Brain microvascular endothelial cell (primary cell): ENCODE results near the gene ADM5.

ENCODE experiments used
- DNase-seq: peaks from one replicate; pipeline ENCODE4 v3.0.0-alpha.2; 2020
- H3K27ac ChIP-seq: fragments of 250-450 bp; sonication (Bioruptor Pico); 2 replicates; pipeline ENCODE4 v1.5.1; 2020; ENCODE audit warnings: mild to moderate bottlenecking, moderate library complexity
- H3K27me3 ChIP-seq: fragments of 250-450 bp; sonication (Bioruptor Pico); replicated peaks from 2 replicates; pipeline ENCODE4 v1.5.1; 2020; ENCODE audit warnings: mild to moderate bottlenecking
- H3K36me3 ChIP-seq: fragments of 250-450 bp; sonication (Bioruptor Pico); replicated peaks from 2 replicates; pipeline ENCODE4 v1.5.1; 2020; ENCODE audit warnings: mild to moderate bottlenecking
- H3K4me3 ChIP-seq: 2 replicates; pipeline ENCODE4 v1.5.1; 2011; ENCODE audit warnings: low read depth, mild to moderate bottlenecking, control low read depth, low read length, moderate library complexity
- CTCF ChIP-seq: IDR thresholded peaks from 2 replicates; pipeline ENCODE4 v1.5.1; 2011; ENCODE audit warnings: low read depth, mild to moderate bottlenecking, moderate library complexity, low read length, control low read depth, inconsistent platforms; ENCODE audit errors: missing control alignments
- in situ Hi-C: cut with HindIII; loops from 2 replicates; pipeline ENCODE4 v1.10.0; 2017; ENCODE audit warnings: low sequenced_read_pairs, low pct_ligation_motif_present

Gene ADM5

GRCh38 chr19:49657493-49658138 is 31.8 kb upstream of the ADM5 start:
- no peak overlapping the region for H3K4me3 ChIP-seq
- TF ChIP-seq CTCF: no peak
- no peak overlapping the region for H3K27ac ChIP-seq
- DNase-seq: no peak
- H3K27me3 ChIP-seq: no peaks in the 10 kb centered on the region
- in situ Hi-C loops: no loop called here
- peaks cover 89% of the 10 kb centered on the region for H3K36me3 ChIP-seq

GRCh38 chr19:49658139-49658517 is 31.3 kb upstream of the ADM5 start:
- Histone ChIP-seq H3K4me3 (no peak overlapping the region), H3K27ac (no peak overlapping the region), H3K36me3 (peaks cover 90% of the 10 kb centered on the region), H3K27me3 (no peaks in the 10 kb centered on the region)
- in situ Hi-C loops: no loop called here
- no peak for DNase-seq
- no peak for TF ChIP-seq CTCF

- in situ Hi-C loops: no loop called here
- TF ChIP-seq CTCF: no peak
- peaks cover 85% of the 10 kb centered on the region for H3K36me3 ChIP-seq
- H3K27me3 ChIP-seq: no peaks in the 10 kb centered on the region
- DNase-seq: no peak
- H3K27ac ChIP-seq: no peak overlapping the region
- H3K4me3 ChIP-seq: no peak overlapping the region
Measured at GRCh38 chr19:49658566-49659442, 30.6 kb upstream of the ADM5 start.

GRCh38 chr19:49660338-49660961 is 28.9 kb upstream of the ADM5 start:
- in situ Hi-C loops: no loop called here
- TF ChIP-seq CTCF: no peak
- Histone ChIP-seq H3K36me3 (peaks cover 70% of the 10 kb centered on the region), H3K4me3 (no peak overlapping the region), H3K27ac (no peak overlapping the region), H3K27me3 (no peaks in the 10 kb centered on the region)
- no peak for DNase-seq

- in situ Hi-C loops: no loop called here
- H3K36me3 ChIP-seq: peaks cover 55% of the 10 kb centered on the region
- no peak for TF ChIP-seq CTCF
Measured at GRCh38 chr19:49662011-49662410, 27.4 kb upstream of the ADM5 start.

More at GRCh38 chr19:49662011-49662410, 27.4 kb upstream of the ADM5 start:
- no peak for DNase-seq
- Histone ChIP-seq H3K27ac (no peak overlapping the region), H3K27me3 (no peaks in the 10 kb centered on the region), H3K4me3 (no peak overlapping the region)
